ENCODE results near the gene IFT80. TPM values are rescaled to one million over a fixed set of nuclear protein-coding genes. Genes with fewer than 3 reads are reported as not detected.

IFT80 gene
- total RNA-seq, 1 experiment from 2014 or later: 26.3 TPM

DNA sequence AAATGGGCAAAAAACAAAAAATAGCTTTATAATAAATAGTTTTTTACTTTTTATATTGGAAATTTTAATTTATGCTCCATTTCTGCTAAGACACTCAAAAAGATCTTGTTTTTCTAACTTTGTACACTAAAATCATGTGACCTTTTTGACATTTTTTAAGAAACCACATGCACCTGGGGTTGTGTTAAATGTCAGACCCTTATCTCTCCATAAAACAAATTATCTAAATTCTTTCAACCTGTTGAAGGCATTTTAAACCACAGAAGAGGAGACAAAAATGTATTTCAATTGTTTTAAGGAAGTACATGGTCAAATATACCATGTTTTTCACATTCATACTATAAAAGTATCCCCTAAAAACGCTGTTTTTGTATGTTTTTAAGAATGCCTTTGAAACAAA is 29.2 kb downstream of the IFT80 start (continued):
- TF ChIP-seq, protein P1, sequence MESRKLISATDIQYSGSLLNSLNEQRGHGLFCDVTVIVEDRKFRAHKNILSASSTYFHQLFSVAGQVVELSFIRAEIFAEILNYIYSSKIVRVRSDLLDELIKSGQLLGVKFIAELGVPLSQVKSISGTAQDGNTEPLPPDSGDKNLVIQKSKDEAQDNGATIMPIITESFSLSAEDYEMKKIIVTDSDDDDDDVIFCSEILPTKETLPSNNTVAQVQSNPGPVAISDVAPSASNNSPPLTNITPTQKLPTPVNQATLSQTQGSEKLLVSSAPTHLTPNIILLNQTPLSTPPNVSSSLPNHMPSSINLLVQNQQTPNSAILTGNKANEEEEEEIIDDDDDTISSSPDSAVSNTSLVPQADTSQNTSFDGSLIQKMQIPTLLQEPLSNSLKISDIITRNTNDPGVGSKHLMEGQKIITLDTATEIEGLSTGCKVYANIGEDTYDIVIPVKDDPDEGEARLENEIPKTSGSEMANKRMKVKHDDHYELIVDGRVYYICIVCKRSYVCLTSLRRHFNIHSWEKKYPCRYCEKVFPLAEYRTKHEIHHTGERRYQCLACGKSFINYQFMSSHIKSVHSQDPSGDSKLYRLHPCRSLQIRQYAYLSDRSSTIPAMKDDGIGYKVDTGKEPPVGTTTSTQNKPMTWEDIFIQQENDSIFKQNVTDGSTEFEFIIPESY (IDR thresholded peaks at IDR 0.05; ENCODE audit: extremely low read depth, insufficient replicate concordance, low read length): no peak
- TF ChIP-seq SP1 (IDR thresholded peaks at IDR 0.05; ENCODE audit: low read depth): no peak
- TF ChIP-seq TCF7L2 (IDR thresholded peaks at IDR 0.05; ENCODE audit: borderline replicate concordance, extremely low read depth, insufficient read depth, insufficient read length): no peak
- no peak for TF ChIP-seq YY1 (IDR thresholded peaks at IDR 0.05; ENCODE audit: extremely low read depth, insufficient replicate concordance, low read depth, low read length)

DNA sequence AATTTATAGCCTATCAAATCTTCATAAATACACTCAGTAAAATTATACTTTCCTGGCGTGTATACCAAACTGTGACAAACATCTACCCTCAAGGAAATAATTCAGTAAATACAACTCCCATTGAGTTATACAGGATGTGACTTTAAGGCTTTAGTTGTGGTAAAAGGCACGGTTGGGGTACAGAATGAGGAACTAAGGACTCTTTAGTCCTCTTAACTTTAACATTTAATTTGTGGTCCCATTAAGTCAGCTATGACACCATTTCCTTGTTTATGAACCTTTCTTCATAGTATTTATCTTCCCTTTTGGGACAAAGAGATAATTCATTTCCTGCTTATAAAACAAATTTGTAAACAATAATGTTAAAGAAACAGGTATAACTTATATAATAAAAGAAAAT is 30.2 kb downstream of the IFT80 start:
- BruUV-seq (replicated peaks): no TSS peak
- no peaks in the 10 kb centered on the region; the same call in 1 of the 2 replicates for H3K79me2 ChIP-seq (ENCODE audit: insufficient read depth, low read length)
- DNase-seq (ENCODE audit: low read depth, low spot score) (no peak), ATAC-seq (no peak)
- no peak overlapping the region for H3K9ac ChIP-seq (ENCODE audit: low read length)
- H4K20me1 ChIP-seq (ENCODE audit: insufficient read depth): no peaks in the 10 kb centered on the region
- ChIA-PET CTCF (no interaction called here), POLR2A (no interaction called here), RAD21 (ENCODE audit: low non-redundant PET in 1 of 2, low total read pairs in 2 of 2, uncharacterized antibody in 2 of 2, unreplicated experiment in 2 of 2) (no interaction called here)
- H3K27me3 ChIP-seq (ENCODE audit: insufficient read depth, low read length): no peaks in the 10 kb centered on the region
- H3K4me1 ChIP-seq (ENCODE audit: control insufficient read depth in 1 of 2, insufficient read depth in 2 of 2, low read length in 2 of 2): no peaks in the 10 kb centered on the region
- no peaks in the 10 kb centered on the region for H3K9me2 ChIP-seq (ENCODE audit: insufficient read depth)
- intact Hi-C loops (cut with micrococcal nuclease): no loop called here
- no peaks in the 10 kb centered on the region for H3K36me3 ChIP-seq (ENCODE audit: control insufficient read depth in 1 of 2, insufficient read depth in 2 of 2, low read length in 2 of 2)
- H3K9me3 ChIP-seq (ENCODE audit: control insufficient read depth in 1 of 2, insufficient read depth in 1 of 2, low read depth in 1 of 2, low read length in 2 of 2): no peaks in the 10 kb centered on the region
- H3K4me3 ChIP-seq (replicated peaks in 1 of 2; ENCODE audit: low read depth in 1 of 2, low read length in 2 of 2): no peak overlapping the region
- H3K4me2 ChIP-seq (ENCODE audit: low read length): no peak overlapping the region
- H3K27ac ChIP-seq (ENCODE audit: low read depth, low read length): no peak overlapping the region
- no peak overlapping the region for H2AFZ ChIP-seq (ENCODE audit: low read depth, low read length, poor library complexity, severe bottlenecking)
- TF ChIP-seq CEBPB (IDR thresholded peaks at IDR 0.05; ENCODE audit: low read depth) (no peak), YY1 (IDR thresholded peaks at IDR 0.05; ENCODE audit: extremely low read depth, insufficient replicate concordance, low read depth, low read length) (no peak), EZH2 (IDR thresholded peaks at IDR 0.05) (no peak), MAX (IDR thresholded peaks at IDR 0.05) (no peak), FOSL1 (IDR thresholded peaks at IDR 0.05; ENCODE audit: low read depth) (no peak), ZNF274 (IDR thresholded peaks at IDR 0.05; ENCODE audit: low read depth, low read length) (no peak), JUND (IDR thresholded peaks at IDR 0.05) (no peak), POLR2AphosphoS5 (IDR thresholded peaks at IDR 0.05; ENCODE audit: low read depth, low read length) (no peak), ATF3 (IDR thresholded peaks at IDR 0.05) (no peak), ZFX (IDR thresholded peaks at IDR 0.05) (no peak), EGR1 (IDR thresholded peaks at IDR 0.05; ENCODE audit: low read depth) (no peak), RAD21 (IDR thresholded peaks at IDR 0.05; ENCODE audit: low read depth) (no peak), CBX3 (IDR thresholded peaks at IDR 0.05; ENCODE audit: low read depth) (no peak), ELF1 (IDR thresholded peaks at IDR 0.05; ENCODE audit: borderline replicate concordance, low read depth) (no peak), SIN3A (IDR thresholded peaks at IDR 0.05; ENCODE audit: low read depth) (no peak)
- TF ChIP-seq, protein P2, sequence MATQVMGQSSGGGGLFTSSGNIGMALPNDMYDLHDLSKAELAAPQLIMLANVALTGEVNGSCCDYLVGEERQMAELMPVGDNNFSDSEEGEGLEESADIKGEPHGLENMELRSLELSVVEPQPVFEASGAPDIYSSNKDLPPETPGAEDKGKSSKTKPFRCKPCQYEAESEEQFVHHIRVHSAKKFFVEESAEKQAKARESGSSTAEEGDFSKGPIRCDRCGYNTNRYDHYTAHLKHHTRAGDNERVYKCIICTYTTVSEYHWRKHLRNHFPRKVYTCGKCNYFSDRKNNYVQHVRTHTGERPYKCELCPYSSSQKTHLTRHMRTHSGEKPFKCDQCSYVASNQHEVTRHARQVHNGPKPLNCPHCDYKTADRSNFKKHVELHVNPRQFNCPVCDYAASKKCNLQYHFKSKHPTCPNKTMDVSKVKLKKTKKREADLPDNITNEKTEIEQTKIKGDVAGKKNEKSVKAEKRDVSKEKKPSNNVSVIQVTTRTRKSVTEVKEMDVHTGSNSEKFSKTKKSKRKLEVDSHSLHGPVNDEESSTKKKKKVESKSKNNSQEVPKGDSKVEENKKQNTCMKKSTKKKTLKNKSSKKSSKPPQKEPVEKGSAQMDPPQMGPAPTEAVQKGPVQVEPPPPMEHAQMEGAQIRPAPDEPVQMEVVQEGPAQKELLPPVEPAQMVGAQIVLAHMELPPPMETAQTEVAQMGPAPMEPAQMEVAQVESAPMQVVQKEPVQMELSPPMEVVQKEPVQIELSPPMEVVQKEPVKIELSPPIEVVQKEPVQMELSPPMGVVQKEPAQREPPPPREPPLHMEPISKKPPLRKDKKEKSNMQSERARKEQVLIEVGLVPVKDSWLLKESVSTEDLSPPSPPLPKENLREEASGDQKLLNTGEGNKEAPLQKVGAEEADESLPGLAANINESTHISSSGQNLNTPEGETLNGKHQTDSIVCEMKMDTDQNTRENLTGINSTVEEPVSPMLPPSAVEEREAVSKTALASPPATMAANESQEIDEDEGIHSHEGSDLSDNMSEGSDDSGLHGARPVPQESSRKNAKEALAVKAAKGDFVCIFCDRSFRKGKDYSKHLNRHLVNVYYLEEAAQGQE (IDR thresholded peaks at IDR 0.05; ENCODE audit: low read depth): no peak
- TF ChIP-seq, protein P1 (IDR thresholded peaks at IDR 0.05; ENCODE audit: extremely low read depth, insufficient replicate concordance, low read length): no peak

All from HCT116 (cell line).